GM21367 (cell line): ENCODE measurements around the gene TROAP.
"Not testable (repeated sequence)": the region's sequence is repeated elsewhere in the genome, so short reads cannot be mapped to it uniquely, and the experiment has no call there.

Experiments
- ATAC-seq: cut with Tn5 transposase; IDR thresholded peaks from one replicate; pipeline ENCODE4 v1.9.1; 2021; ENCODE audit not compliant: unreplicated experiment

Gene TROAP

GRCh38 chr12:49294804-49295081 is 28.3 kb upstream of the TROAP start:
- ATAC-seq, result no peak

DNA sequence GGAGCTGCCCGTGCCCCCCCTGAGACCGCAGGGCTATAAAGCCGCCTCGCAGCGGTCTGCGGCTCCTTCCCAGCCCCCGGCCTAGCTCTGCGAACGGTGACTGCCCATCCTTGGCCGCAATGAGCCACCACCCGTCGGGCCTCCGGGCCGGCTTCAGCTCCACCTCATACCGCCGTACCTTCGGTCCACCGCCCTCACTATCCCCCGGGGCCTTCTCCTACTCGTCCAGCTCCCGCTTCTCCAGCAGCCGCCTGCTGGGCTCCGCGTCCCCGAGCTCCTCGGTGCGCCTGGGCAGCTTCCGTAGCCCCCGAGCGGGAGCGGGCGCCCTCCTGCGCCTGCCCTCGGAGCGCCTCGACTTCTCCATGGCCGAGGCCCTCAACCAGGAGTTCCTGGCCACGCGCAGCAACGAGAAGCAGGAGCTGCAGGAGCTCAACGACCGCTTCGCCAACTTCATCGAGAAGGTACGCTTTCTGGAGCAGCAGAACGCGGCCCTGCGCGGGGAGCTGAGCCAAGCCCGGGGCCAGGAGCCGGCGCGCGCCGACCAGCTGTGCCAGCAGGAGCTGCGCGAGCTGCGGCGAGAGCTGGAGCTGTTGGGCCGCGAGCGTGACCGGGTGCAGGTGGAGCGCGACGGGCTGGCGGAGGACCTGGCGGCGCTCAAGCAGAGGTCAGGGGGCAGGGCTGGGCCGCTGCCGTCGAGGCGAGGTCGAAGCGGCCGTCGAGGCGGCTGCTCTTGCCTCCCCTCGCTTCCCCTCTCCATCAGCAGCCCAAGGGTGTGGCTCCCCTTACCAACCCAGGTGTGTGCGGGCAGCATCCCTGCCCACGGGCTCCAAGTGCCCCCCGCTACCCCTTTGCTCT is 27.7 kb upstream of the TROAP start, which contains the start of gene PRPH:
Gene PRPH, plus strand, starts transcription at position 66 of the 855 bp plus-strand sequence. Its CDS starts 54 bp downstream, at position 120.
- no peak for ATAC-seq

DNA sequence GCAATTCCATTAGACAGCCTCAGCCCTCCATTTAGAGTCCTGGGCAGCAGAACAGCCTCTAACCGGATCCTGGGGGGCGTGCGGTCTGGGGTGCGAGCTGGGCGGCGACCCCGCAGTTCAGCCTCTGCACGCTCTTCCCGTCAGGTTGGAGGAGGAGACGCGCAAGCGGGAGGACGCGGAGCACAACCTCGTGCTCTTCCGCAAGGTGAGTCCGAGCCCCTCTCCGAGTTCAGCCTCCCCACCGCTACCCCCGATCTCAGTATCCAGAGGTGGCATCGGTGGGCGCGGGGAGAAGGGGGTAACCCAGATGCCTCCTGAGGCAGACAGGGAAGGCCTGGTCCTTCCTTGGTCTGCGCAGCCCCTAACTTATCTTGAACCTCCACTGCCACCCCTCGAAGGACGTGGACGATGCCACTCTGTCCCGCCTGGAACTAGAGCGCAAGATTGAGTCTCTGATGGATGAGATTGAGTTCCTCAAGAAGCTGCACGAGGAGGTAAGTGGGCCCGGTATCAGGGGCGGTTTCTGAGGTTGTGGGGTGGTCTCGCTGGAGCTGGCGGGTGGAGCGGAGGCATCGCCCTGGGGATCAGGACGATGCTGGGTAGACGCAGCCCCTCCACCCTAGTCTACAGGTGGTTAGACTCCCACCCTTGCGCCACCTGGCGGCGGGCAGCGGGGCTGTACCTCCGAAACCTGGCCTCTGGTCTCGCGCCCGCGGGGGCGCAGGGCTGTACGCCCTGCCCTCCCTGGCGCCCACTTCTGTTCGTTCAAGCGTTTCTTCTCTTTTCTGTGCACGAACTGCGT is 26.8 kb upstream of the TROAP start:
- no peak for ATAC-seq

- no peak for ATAC-seq
Observed at GRCh38 chr12:49296836-49297694, 26.0 kb upstream of the TROAP start.

DNA sequence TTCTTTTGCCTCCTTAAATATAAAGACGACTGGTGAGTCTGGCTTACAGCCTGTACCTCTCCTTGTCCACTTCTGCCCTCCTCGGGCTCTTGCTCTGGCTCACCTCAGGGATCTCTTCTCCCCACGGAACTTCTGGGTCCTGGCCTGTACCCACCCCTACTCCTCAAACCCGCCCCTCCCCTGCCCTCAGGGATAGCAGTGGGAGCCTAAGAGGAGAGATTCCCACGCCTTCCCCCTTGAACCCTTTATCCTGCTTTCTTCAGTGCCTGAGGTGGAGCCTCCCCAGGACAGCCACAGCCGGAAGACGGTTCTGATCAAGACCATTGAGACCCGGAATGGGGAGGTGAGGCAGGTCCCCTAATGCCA is 25.4 kb upstream of the TROAP start:
- ATAC-seq, result no peak

GRCh38 chr12:49298160-49298559 is 24.9 kb upstream of the TROAP start:
- no peak for ATAC-seq

DNA sequence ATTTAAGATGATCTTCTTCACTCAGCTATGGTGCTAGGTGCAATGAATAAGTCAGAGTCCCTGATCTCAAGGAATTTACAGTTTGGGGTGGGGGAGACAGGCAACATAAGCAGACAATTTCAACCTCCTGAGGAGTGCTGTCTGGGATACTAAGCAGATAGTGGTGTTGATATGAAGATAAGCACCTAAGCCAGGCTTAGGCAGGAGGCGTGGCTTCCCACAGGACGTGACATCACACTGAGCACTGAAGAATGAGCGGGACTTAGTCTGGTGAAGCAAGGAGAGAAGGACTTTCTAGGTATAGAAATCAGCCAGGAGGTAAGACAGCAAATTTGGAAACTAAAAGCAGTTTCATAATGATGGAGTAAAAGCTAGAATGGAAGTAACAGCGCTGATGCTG is 21.3 kb upstream of the TROAP start:
- ATAC-seq, result no peak

GRCh38 chr12:49304161-49304560 is 18.9 kb upstream of the TROAP start:
- ATAC-seq, result no peak

- no peak for ATAC-seq
Observed at GRCh38 chr12:49305762-49306510, 17.1 kb upstream of the TROAP start.

- no peak for ATAC-seq
Observed at GRCh38 chr12:49309386-49309785, 13.7 kb upstream of the TROAP start.

DNA sequence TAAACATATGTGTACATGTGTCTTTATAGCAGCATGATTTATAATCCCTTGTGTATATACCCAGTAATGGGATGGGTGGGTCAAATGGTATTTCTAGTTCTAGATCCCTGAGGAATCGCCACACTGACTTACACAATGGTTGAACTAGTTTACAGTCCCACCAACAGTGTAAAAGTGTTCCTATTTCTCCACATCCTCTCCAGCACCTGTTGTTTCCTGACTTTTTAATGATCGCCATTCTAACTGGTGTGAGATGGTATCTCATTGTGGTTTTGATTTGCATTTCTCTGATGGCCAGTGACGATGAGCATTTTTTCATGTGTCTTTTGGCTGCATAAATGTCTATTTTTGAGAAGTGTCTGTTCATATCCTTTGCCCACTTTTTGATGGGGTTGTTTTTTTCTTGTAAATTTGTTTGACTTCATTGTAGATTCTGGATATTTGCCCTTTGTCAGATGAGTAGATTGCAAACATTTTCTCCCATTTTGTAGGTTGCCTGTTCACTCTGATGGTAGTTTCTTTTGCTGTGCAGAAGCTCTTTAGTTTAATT is 12.5 kb upstream of the TROAP start:
- not testable (repeated sequence) for ATAC-seq

DNA sequence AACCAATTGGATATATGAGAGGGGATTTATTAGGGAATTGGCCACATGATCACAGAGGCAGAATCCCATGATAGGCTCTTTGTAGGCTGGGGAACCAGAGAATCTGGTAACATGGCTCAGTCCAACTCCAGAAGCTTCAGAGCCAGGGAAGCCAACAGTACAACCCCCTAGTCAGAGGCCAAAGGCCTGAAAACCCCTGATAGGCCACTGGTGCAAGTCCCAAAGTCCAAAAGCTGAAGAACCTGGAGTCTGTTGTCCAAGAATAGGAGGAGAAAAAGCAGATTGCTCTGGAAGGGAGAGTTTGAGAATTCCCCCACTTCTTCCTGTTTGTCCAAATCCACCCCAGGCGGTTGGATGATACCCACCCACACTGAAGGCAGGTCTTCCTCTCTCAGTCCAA is 8.2 kb upstream of the TROAP start:
- ATAC-seq, result no peak

DNA sequence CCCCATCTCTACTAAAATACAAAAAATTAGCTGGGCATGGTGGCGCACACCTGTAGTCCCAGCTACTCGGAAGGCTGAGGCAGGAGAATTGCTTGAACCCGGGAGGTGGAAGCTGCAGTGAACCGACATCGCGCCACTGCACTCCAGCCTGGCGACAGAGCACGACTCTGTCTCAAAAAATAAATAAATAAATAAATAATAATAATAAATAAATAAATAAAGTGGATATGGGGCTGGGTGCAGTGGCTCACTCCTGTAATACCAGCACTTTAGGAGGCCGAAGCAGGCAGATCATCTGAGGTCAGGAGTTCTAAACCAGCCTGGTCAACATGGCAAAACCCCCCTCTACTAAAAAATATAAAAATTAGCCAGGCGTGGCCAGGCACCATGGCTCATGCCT is 5.9 kb upstream of the TROAP start:
- ATAC-seq, result not testable (repeated sequence)

- ATAC-seq, result not testable (repeated sequence)
Observed at GRCh38 chr12:49320411-49321103, 2.5 kb upstream of the TROAP start.

DNA sequence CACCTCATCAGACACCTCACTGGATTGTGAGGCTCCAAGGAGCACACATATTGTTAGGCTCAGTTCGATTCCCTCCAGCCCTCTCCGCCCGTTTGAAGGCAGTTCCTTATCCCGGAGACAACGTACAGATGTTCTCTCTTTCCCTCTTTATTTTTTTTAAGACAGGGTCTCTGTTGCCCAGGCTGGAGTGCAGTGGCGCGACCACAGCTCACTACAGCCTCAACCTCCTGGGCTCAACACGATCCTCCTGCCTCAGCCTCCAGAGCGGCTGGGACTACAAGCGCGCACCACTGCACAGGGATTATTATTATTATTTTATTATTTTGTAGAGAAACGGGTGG is 718 bp upstream of the TROAP start:
- no peak for ATAC-seq

DNA sequence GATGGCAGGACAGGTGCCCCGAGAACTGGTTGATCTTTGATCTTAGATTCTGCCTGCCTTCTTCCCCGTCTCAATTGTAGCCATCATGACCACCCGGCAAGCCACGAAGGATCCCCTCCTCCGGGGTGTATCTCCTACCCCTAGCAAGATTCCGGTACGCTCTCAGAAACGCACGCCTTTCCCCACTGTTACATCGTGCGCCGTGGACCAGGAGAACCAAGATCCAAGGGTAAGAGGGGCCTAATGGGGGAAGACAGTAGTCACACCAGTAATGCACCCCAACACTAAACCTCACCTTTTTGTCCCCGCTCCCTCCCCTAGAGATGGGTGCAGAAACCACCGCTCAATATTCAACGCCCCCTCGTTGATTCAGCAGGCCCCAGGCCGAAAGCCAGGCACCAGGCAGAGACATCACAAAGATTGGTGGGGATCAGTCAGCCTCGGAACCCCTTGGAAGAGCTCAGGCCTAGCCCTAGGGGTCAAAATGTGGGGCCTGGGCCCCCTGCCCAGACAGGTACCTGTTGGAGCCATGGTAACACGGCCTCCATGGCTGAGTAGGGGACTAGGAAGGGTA is 556 bp downstream of the TROAP start:
- no peak for ATAC-seq

DNA sequence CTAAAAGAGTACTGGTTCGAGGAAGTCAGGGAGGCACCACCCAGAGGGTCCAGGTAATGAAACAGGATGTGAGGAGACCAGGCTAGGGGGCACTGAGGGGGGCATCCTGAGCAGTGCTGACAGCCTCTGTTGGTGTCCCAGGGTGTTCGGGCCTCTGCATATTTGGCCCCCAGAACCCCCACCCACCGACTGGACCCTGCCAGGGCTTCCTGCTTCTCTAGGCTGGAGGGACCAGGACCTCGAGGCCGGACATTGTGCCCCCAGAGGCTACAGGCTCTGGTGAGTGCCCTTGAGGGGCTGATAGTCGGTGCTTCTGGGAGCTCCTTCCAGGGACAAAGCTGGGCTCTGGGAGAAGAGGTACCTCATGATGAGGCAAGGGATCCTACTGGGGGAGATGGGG is 2.6 kb downstream of the TROAP start:
- ATAC-seq, result no peak

GRCh38 chr12:49327368-49327767 is 4.3 kb downstream of the TROAP start:
- no peak for ATAC-seq

GRCh38 chr12:49327887-49328286 is 4.8 kb downstream of the TROAP start:
- ATAC-seq, result no peak

- no peak for ATAC-seq
Observed at GRCh38 chr12:49328816-49329215, 5.8 kb downstream of the TROAP start.
